Measurements from ENCODE around the gene GPR55.

GRCh38 chr2:230947235-230947576 is 22.2 kb upstream of the GPR55 start:
- TF ChIP-seq CTCF (IDR thresholded peaks at IDR 0.05) = no peak
- no peak for TF ChIP-seq POLR2A (IDR thresholded peaks at IDR 0.05)

All from stomach (tissue), 4 donors.